Progenitor cell of endocrine pancreas (in vitro differentiated cells): ENCODE data around the gene HAPSTR1. TPM values are rescaled to one million over a fixed set of nuclear protein-coding genes. Genes with fewer than 3 reads are reported as not detected.

Experiments
- DNase-seq: peaks from one replicate; pipeline ENCODE4 v3.0.0; 2021; ENCODE audit warnings: low spot score; ENCODE audit not compliant: unreplicated experiment
- H3K27ac Mint-ChIP-seq: 2 replicates; pipeline ENCODE4 v1.8.0; 2021; ENCODE audit warnings: mild to moderate bottlenecking, moderate library complexity, mixed read lengths
- H3K27me3 Mint-ChIP-seq: 2 replicates; pipeline ENCODE4 v1.8.0; 2021; ENCODE audit warnings: mixed read lengths
- H3K36me3 Mint-ChIP-seq: 2 replicates; pipeline ENCODE4 v1.8.0; 2022; ENCODE audit warnings: mixed read lengths; ENCODE audit not compliant: insufficient read depth
- H3K4me1 Mint-ChIP-seq: 2 replicates; pipeline ENCODE4 v1.8.0; 2021; ENCODE audit warnings: low read depth, mixed read lengths
- H3K4me3 Mint-ChIP-seq: 2 replicates; pipeline ENCODE4 v1.8.0; 2021; ENCODE audit warnings: low read depth, mild to moderate bottlenecking, moderate library complexity, mixed read lengths
- H3K9me3 Mint-ChIP-seq: 2 replicates; pipeline ENCODE4 v1.8.0; 2021; ENCODE audit warnings: low read depth, mixed read lengths
- CTCF ChIP-seq: fragments of 200-600 bp; sonication (generic); IDR thresholded peaks from one replicate; pipeline ENCODE4 v1.5.0; 2021; ENCODE audit warnings: antibody characterized with exemption, mild to moderate bottlenecking; ENCODE audit not compliant: unreplicated experiment
- total RNA-seq: library from RNA; stranded (reverse); gene quantifications from 2 replicates; pipeline ENCODE4 v1.2.1, GENCODE V29; 2021

HAPSTR1 gene
- total RNA-seq, 1 donor from 2014 or later, result 79.7 TPM

- Mint-ChIP-seq H3K4me3 (peak overlapping the region; percentile 81), H3K4me1 (peaks cover 18% of the 10 kb centered on the region), H3K27ac (peak overlapping the region; percentile 39), H3K36me3 (peaks cover 9% of the 10 kb centered on the region), H3K27me3 (no peaks in the 10 kb centered on the region), H3K9me3 (no peaks in the 10 kb centered on the region)
- DNase-seq, result no peak
- TF ChIP-seq CTCF, result no peak
Measured at GRCh38 chr16:9089660-9090059, 1.8 kb upstream of the HAPSTR1 start.

- peaks cover 21% of the 10 kb centered on the region for H3K4me1 Mint-ChIP-seq
- TF ChIP-seq CTCF, result no peak
- H3K9me3 Mint-ChIP-seq, result no peaks in the 10 kb centered on the region
Measured at GRCh38 chr16:9090101-9090959, 1.1 kb upstream of the HAPSTR1 start.

GRCh38 chr16:9091867-9092281 is 430 bp downstream of the HAPSTR1 start:
- Mint-ChIP-seq H3K9me3 (no peaks in the 10 kb centered on the region), H3K27me3 (no peaks in the 10 kb centered on the region), H3K36me3 (peaks cover 15% of the 10 kb centered on the region), H3K27ac (no peak overlapping the region), H3K4me1 (peaks cover 28% of the 10 kb centered on the region), H3K4me3 (peak overlapping the region; percentile 81)
- no peak for TF ChIP-seq CTCF
- peak; percentile 18 for DNase-seq

More at GRCh38 chr16:9090101-9090959, 1.1 kb upstream of the HAPSTR1 start:
- Mint-ChIP-seq H3K27ac (peak overlapping the region; percentile 96), H3K27me3 (no peaks in the 10 kb centered on the region), H3K4me3 (peak overlapping the region; percentile 81), H3K36me3 (peaks cover 9% of the 10 kb centered on the region)
- peak; percentile 45 for DNase-seq

- H3K27me3 Mint-ChIP-seq, result no peaks in the 10 kb centered on the region
- H3K27ac Mint-ChIP-seq, result peak overlapping the region; percentile 100
- no peaks in the 10 kb centered on the region for H3K9me3 Mint-ChIP-seq
- peak; percentile 17 for TF ChIP-seq CTCF
- peak; percentile 34 for DNase-seq
- peaks cover 15% of the 10 kb centered on the region for H3K36me3 Mint-ChIP-seq
- peaks cover 30% of the 10 kb centered on the region for H3K4me1 Mint-ChIP-seq
- peak overlapping the region; percentile 99 for H3K4me3 Mint-ChIP-seq
Measured at GRCh38 chr16:9092282-9092977, 986 bp downstream of the HAPSTR1 start.

- DNase-seq, result peak; percentile 17
- Mint-ChIP-seq H3K4me1 (peaks cover 35% of the 10 kb centered on the region), H3K27me3 (no peaks in the 10 kb centered on the region), H3K9me3 (no peaks in the 10 kb centered on the region), H3K27ac (peak overlapping the region; percentile 100), H3K4me3 (peak overlapping the region; percentile 99), H3K36me3 (peaks cover 19% of the 10 kb centered on the region)
- TF ChIP-seq CTCF, result no peak
Measured at GRCh38 chr16:9092978-9093344, 1.5 kb downstream of the HAPSTR1 start.
